Spleen (tissue), 13 donors: Measurements from ENCODE around the gene IGSF23. TPM values are rescaled to one million over a fixed set of nuclear protein-coding genes. Genes with fewer than 3 reads are reported as not detected.

Experiments
- DNase-seq: peaks from one replicate; pipeline ENCODE4 v3.0.0-alpha.2; 2020
- H3K27ac ChIP-seq, 8 donors: fragments of 200-600 bp; sonication (generic) in 7 of 8; 1 replicate in 4 of 8; 2 replicates in 4 of 8; pipeline versions ENCODE4 v1.5.0 to v1.8.0; 2016 to 2021; ENCODE audit warnings: inconsistent platforms in 4 of 8, mild to moderate bottlenecking in 4 of 8, moderate library complexity in 1 of 8
- H3K27me3 ChIP-seq, 7 donors: fragments of 200-600 bp; sonication (generic) in 6 of 7; replicated peaks in 1 of 7; 1 replicate in 4 of 7; 2 replicates in 3 of 7; pipeline versions ENCODE4 v1.5.0 to v1.8.0; 2016 to 2021; ENCODE audit warnings: inconsistent platforms in 3 of 7, mild to moderate bottlenecking in 1 of 7
- H3K36me3 ChIP-seq, 6 donors: fragments of 200-600 bp; sonication (generic) in 5 of 6; 1 replicate in 4 of 6; 2 replicates in 2 of 6; pipeline versions ENCODE4 v1.5.0 to v1.8.0; 2016 to 2021; ENCODE audit warnings: inconsistent platforms in 2 of 6
- H3K4me1 ChIP-seq, 6 donors: fragments of 200-600 bp; sonication (generic) in 5 of 6; 1 replicate in 3 of 6; 2 replicates in 3 of 6; pipeline versions ENCODE4 v1.5.0 to v1.8.0; 2016 to 2021; ENCODE audit warnings: inconsistent platforms in 3 of 6
- H3K4me3 ChIP-seq, 8 donors: fragments of 200-600 bp; sonication (generic) in 7 of 8; 1 replicate in 4 of 8; 2 replicates in 4 of 8; pipeline versions ENCODE4 v1.5.0 to v1.8.0; 2016 to 2021; ENCODE audit warnings: inconsistent platforms in 4 of 8, mild to moderate bottlenecking in 4 of 8, moderate library complexity in 2 of 8
- H3K9me3 ChIP-seq, 8 donors: fragments of 200-600 bp; sonication (generic) in 7 of 8; 1 replicate in 4 of 8; 2 replicates in 4 of 8; pipeline versions ENCODE4 v1.5.0 to v1.8.0; 2016 to 2021; ENCODE audit warnings: inconsistent platforms in 4 of 8
- CTCF ChIP-seq, 11 experiments: fragments of 200-600 bp in 7 of 11; fragments of 450-650 bp in 4 of 11; sonication (generic) in 4 of 11; IDR thresholded peaks in 8 of 11; conservative IDR thresholded peaks in 3 of 11; 1 replicate in 7 of 11; 2 replicates in 4 of 11; pipeline versions ENCODE4 v1.4.0 to v1.8.0; 2016 to 2021; ENCODE audit warnings: antibody characterized with exemption in 11 of 11, inconsistent platforms in 4 of 11, mild to moderate bottlenecking in 1 of 11
- POLR2A ChIP-seq, 3 donors: fragments of 450-650 bp; IDR thresholded peaks; one replicate each; pipeline ENCODE4 v1.5.1; 2017; ENCODE audit warnings: antibody characterized with exemption in 3 of 3, mild to moderate bottlenecking in 1 of 3
- POLR2AphosphoS5 ChIP-seq, 3 donors: sonication (generic); formaldehyde crosslinking; IDR thresholded peaks; one replicate each; pipeline ENCODE4 v1.5.1; 2017; ENCODE audit warnings: antibody characterized with exemption in 3 of 3
- WGBS, 5 donors: extraction: QIAGEN DNeasy Blood & Tissue Kit in 3 of 5; methylation state at CpG; one replicate each; pipeline versions ENCODE4 v1.1.5 to v1.1.7; 2013 to 2018; 5-methylcytosine and 5-hydroxymethylcytosine counted together
- intact Hi-C: fragments of 100-400 bp; cut with DNase I; formaldehyde crosslinking; loops from one replicate; pipeline ENCODE4 v1.15.0; 2023; ENCODE audit warnings: low total_unique reads
- long read RNA-seq, 2 donors: transcript quantifications; one replicate each; lab custom pipeline, GENCODE V29; 2026
- polyA plus RNA-seq, 3 donors: library from polyadenylated mRNA; stranded (reverse); fragments of 200-250 nt; gene quantifications; one replicate each; pipeline ENCODE4 v1.2.1, GENCODE V29; 2013
- total RNA-seq, 7 donors: library from RNA; depleted of rRNA in 3 of 7; stranded (reverse); fragments of >200 nt in 3 of 7; fragmentation: NEBNext Ultra II Directional in 4 of 7; extraction: Animal tissue kit (Norgen Biotek cat#: 25700) in 4 of 7; gene quantifications; one replicate each; pipeline versions ENCODE4 v1.1.0 to v1.2.1, GENCODE V29; 2016 to 2021
- donor health status: healthy with polysubstance abuse.
- donor health status: DM: no; HTN: no; CAD: no; lungs with moderate emphysema.
- donor health status: DM: no; HTN: no; CAD: no.
- donor health status: Bipolar disorder and iron deficiency.
- donor health status: healthy.
- donor health status: DM: no; HTN: no; CAD: no.
- donor health status: DM: yes; HTN: yes; CAD: no.

Gene IGSF23
- total RNA-seq (not detected), polyA plus RNA-seq (not detected)
- long read RNA-seq, donor 1 = 0 reads
- long read RNA-seq, donor 2 = 0 reads

- intact Hi-C loops = no loop called here
- 82 to 94% (median 91%) methylated on average over 23 to 25 of the region's 25 CpGs for WGBS, 5 donors
- Histone ChIP-seq H3K27me3 (peaks cover 0 to 3% (median 0%) of the 10 kb centered on the region in 7 donors), H3K4me3 (no peak within 1 kb of the TSS), H3K27ac (no peak within 1 kb of the TSS), H3K4me1 (peaks cover 0 to 10% (median 0%) of the 10 kb centered on the region in 6 donors), H3K36me3 (no peaks in the 10 kb centered on the region), H3K9me3 (no peaks in the 10 kb centered on the region)
- no peak for DNase-seq
- TF ChIP-seq POLR2A (IDR thresholded peaks at IDR 0.05) (no peak), POLR2AphosphoS5 (IDR thresholded peaks at IDR 0.05) (no peak), CTCF (IDR thresholded peaks at IDR 0.05 in 8 of 11, conservative IDR thresholded peaks at IDR 0.05 in 3 of 11) (no peak)
Measured at GRCh38 chr19:44613295-44614178, at the start of gene IGSF23. IGSF23 (plus strand) TSS chr19:44613563; CDS start chr19:44613646, 83 bp downstream.

GRCh38 chr19:44566984-44567383 is 46.4 kb upstream of the IGSF23 start:
- TF ChIP-seq POLR2AphosphoS5 (IDR thresholded peaks at IDR 0.05) (no peak), CTCF (IDR thresholded peaks at IDR 0.05 in 8 of 11, conservative IDR thresholded peaks at IDR 0.05 in 3 of 11) (no peak), POLR2A (IDR thresholded peaks at IDR 0.05) (no peak)
- 35 to 65% (median 54%) methylated on average over 5 of the region's 5 CpGs for WGBS, 5 donors
- Histone ChIP-seq H3K27ac (no peak overlapping the region), H3K9me3 (no peaks in the 10 kb centered on the region), H3K4me1 (peaks cover 0 to 20% (median 4%) of the 10 kb centered on the region in 6 donors), H3K36me3 (no peaks in the 10 kb centered on the region), H3K4me3 (no peak overlapping the region), H3K27me3 (peaks cover 0 to 8% (median 0%) of the 10 kb centered on the region in 7 donors)
- no peak for DNase-seq
- intact Hi-C loops = no loop called here

DNA sequence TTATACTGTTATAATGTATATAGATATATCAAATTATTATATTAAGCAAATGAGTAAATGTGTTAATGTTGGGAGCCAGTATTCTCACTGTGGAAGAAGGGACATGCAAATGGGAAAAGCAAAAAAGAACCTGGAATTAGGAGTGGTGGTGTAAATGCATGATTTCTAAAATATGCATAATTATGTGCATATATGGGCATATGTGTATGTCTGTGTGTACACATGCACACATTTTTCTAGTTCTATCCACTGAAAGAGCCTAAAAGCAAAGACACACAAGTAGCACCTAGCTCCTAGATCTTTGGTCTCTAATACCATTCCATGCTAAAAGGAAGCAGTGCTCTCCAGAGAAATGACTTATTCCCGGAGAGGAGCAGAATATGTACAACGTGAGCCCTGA is 45.6 kb upstream of the IGSF23 start:
- DNase-seq = no peak

More for the DNA sequence above, 45.6 kb upstream of the IGSF23 start:
- no peaks in the 10 kb centered on the region for H3K9me3 ChIP-seq
- TF ChIP-seq CTCF (IDR thresholded peaks at IDR 0.05 in 8 of 11, conservative IDR thresholded peaks at IDR 0.05 in 3 of 11) (no peak), POLR2AphosphoS5 (IDR thresholded peaks at IDR 0.05) (no peak), POLR2A (IDR thresholded peaks at IDR 0.05) (no peak)
- H3K4me3 ChIP-seq = no peak overlapping the region
- H3K27me3 ChIP-seq = peaks cover 0 to 8% (median 0%) of the 10 kb centered on the region in 7 donors
- no peaks in the 10 kb centered on the region for H3K36me3 ChIP-seq
- peaks cover 0 to 25% (median 4%) of the 10 kb centered on the region in 6 donors for H3K4me1 ChIP-seq
- no peak overlapping the region for H3K27ac ChIP-seq
- intact Hi-C loops = no loop called here
- 77 to 94% (median 81%) methylated on average over 2 of the region's 2 CpGs for WGBS, 5 donors
